ENCODE data around the gene YPEL4.
"Not testable (repeated sequence)": the region's sequence is repeated elsewhere in the genome, so short reads cannot be mapped to it uniquely, and the experiment has no call there.

Gene YPEL4, protein sequence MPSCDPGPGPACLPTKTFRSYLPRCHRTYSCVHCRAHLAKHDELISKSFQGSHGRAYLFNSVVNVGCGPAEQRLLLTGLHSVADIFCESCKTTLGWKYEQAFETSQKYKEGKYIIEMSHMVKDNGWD

DNA sequence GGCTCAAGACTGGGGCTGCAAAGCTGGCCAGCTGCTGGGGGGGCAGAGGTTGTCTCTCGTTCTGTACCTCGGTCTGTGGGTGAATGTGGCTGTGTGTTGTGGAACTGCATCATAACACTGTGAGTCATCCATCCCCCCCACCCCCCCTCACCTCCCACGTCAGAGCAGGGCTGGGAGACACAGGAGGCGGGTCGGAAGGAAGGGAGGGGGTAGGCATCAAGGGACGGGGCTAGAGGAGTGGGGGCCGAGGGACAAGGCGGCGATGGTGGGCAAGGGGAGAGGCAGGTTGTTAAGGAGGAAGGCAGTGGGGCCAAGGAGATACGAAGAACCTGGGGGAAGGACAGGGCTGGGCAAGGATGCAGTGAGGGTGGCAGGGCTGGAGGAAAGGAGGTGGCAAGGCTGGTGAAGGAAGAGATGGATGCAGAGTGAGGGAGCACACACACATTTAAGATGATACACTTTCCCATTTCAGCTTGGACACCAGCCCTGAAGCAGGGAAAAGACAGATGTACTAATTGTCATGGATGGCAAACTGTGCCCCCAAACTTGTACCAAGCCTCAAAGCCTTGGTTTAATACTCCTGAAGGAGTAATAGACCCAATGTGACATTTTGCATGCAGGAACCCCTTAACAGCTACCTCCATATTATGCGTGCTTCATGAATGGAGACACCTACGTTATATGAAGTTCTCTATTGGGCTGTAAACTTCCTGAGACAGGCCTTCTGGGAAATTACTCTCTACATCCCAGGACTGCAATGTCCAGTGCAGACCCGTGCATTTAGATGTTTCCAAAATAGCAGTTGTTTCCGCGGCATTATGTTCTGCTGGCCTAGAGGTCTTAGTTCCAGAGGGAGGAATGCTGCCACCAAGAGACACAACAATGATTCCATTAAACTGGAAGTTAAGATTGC lies at the start of gene YPEL4:
YPEL4 (minus strand) TSS at position 87 of the 913 bp plus-strand sequence. CDS start 2,805 bp downstream, outside the sequence.
- DNase-seq (ENCODE audit: low read depth in 2 of 2): peak; percentile 49 to 51

DNA sequence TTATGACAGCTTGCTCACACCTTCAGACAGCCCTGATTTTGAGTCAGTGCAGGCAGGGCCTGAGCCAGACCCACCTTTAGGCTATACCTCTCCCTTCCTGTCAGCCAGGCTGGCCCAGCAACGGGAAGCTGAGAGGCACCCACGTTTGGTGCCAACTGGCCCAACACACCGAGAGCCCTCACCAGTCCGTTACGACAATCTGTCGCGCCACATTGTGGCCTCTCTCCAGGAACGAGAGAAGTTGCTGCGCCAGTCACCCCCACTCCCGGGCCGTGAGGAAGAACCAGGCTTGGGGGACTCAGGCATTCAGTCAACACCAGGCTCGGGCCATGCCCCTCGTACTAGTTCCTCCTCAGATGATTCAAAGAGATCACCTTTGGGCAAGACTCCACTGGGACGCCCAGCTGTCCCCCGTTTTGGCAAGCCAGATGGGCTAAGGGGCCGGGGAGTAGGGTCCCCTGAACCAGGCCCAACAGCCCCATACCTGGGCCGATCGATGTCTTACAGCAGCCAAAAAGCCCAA lies 49.2 kb upstream of the YPEL4 start:
- no peak for DNase-seq (ENCODE audit: low read depth in 2 of 2)

DNA sequence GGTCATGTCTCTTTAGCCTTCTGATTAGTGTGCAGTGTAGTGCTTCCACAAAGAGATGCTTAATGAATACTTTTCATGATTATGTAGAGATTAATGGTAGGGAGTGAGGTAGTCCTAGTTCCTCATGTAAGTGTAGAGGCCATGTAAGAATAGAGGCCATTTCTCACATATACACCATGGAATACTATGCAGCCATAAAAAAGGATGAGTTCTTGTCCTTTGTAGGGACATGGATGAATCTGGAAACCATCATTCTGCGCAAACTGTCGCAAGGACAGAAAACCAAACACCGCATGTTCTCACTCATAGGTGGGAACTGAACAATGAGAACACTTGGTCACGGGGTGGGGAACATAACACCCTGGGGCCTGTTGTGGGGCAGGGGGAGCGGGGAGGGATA lies 40.8 kb upstream of the YPEL4 start:
- DNase-seq (ENCODE audit: low read depth in 2 of 2): not testable (repeated sequence)

DNA sequence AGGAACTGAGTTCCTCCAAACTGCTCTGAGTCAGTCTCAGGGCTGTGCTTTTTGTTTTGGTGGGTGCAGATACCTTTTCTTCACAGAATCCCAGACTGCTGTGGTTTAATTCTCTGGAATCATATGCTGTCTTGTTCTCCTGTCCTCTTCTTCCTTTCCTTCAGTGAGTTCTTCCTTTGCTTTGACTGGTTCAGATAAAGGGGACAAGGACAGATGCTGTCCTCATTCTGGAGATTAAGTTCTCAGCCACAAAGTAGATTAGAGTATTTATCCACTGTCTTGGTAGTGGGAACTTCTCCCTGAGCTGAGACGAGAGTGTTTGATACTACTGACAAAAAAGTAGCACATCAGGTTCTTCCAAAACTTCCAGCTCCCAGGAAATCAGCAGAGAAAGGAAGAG lies 31.5 kb upstream of the YPEL4 start:
- DNase-seq (ENCODE audit: low read depth in 2 of 2): no peak

DNA sequence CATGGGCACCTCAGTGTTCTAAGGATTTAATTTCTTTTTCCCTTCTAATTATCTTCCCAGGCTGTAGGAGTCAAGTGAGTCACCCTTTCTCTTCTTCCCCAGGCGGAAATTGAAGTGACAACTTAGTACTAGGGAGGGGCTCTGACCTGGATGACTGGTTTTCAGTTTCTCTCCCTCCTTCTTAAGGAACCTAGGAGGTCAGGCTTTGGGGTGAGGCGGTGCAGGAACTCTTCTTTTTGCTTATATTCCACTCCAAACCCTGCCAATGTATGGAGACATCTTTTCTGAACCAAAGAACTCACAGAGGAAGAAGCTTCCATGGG lies 30.8 kb upstream of the YPEL4 start:
- no peak for DNase-seq (ENCODE audit: low read depth in 2 of 2)

DNA sequence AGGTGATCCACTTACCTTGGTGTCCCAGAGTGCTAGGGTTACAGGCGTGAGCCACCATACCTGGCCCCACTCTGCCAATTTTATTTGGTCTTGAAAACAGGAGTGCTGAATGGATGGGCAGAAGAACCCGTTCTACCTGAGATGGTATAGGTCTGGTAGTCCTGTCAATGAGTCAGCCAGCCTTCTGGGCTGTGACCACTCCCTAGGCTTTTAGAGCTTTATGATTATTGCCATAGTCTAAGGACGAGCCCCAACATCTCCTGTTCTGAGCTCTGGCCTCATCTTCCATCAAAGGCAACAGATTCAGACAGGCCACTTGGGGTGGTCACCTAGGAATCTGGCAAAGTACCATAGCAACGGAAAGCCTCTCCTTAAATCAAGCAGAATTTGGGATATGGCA lies 29.7 kb upstream of the YPEL4 start:
- DNase-seq (ENCODE audit: low read depth in 2 of 2): no peak

DNA sequence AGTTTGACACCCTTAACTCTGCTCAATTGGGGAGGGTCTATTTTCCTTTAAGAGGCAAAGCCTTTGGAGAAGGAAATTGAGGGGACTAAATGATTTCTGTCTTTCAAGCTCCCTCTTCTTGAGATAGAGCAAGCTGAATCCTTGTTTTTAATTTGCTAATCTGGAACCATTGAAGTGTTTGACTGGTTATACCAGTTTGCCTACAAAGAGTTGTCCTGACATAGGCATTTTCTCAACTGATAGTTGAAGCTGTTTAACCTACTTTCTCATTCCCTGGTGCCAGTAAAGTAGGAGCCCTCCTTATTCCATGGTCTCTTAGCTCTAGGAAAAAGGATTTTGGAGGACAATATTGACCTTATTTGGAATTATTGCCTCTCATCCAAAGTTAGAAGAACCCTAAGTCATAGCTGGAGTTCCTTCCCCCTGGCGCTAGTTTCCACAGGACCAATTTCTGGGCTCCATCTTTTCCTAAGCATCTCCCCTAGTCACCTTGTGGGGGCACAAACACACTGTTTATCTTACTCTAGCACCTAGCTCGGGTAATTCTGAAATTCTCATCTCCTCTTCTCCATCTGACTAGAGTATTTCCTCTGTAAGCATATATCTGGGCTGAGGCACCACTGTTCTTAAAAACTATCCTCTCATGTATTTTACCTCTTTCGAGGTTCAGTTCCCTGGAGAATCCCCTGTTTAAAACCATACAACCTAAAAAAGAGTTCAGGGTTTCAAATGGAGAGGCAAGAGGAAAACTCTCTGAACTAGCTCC lies 25.6 kb upstream of the YPEL4 start:
- DNase-seq (ENCODE audit: low read depth in 2 of 2): no peak

DNA sequence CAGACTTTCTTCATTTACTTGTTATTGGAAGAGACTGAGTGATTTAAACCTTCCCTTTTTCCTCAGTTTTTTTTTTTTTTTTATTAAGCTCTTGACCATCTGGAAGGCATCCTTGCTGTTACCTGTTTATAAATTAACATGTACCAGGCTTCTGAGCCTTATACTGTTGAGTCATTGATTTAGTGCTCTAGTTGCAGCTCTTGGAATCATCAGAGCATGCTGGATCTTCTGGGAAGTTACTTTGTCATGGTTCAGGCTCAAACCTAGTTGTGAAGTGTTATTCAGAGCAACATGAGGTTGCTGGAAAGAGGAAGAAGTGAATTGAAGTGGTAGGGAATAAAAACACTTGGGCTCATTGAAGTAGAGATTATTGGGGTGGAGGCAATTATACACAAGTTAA lies 24.5 kb upstream of the YPEL4 start:
- no peak for DNase-seq (ENCODE audit: low read depth in 2 of 2)

DNA sequence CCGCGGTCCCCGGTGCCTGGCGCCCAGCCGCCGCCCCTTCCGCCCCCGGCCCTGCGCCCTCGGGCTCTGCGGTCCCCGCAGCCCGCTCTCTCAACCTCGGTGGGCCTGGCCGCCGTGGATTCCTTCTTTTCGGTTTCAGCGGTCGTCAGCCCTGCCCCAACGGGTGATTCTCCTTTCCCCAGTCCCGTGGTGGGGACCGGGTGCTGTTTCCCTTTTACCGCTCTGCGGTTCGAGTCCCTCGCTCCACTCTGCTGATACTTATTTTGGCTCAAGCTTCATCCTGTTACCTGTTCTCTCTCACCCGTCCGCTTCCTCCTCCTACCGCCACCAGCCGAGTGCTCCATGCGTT lies 18.7 kb upstream of the YPEL4 start:
- DNase-seq (ENCODE audit: low read depth in 2 of 2): no peak

DNA sequence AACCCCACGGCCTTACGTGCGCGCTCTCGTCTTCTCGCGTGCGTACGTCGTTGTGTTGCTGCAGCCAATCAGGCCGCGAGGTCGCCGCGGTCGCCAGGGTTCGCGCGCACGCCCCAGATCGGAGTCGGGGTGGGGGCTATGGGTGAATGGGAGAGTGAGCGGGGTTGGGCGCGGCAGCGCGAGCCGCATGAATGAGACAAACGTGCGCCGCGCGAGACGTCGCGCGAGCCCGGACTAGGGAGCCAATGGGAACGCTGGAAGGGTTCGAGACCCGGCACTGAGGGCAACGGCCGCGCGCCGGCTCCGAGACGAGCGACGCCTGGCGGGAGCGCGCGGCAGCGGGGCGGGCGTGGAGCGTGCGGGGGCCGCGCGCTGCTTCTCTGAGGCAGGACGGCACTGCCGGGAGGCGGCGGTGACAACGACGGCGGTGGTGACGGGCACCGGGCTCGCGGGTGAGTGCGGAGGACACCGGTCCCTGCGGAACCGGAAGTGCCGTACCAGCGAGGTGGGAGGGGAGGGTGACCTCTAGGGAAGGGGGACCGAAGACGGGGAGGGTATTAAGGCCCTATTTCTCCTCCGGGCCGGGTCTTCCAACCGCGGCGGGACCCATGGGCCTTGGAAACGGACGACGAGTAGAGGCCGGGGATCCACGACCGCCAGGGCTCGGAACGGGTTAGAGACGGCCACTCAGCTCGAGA lies 18.2 kb upstream of the YPEL4 start, which contains the start of gene ZDHHC5:
ZDHHC5 (plus strand) TSS at position 379 of the 698 bp plus-strand sequence. CDS start 4,977 bp downstream, outside the sequence.
- DNase-seq (ENCODE audit: low read depth in 2 of 2): peak; percentile 99

DNA sequence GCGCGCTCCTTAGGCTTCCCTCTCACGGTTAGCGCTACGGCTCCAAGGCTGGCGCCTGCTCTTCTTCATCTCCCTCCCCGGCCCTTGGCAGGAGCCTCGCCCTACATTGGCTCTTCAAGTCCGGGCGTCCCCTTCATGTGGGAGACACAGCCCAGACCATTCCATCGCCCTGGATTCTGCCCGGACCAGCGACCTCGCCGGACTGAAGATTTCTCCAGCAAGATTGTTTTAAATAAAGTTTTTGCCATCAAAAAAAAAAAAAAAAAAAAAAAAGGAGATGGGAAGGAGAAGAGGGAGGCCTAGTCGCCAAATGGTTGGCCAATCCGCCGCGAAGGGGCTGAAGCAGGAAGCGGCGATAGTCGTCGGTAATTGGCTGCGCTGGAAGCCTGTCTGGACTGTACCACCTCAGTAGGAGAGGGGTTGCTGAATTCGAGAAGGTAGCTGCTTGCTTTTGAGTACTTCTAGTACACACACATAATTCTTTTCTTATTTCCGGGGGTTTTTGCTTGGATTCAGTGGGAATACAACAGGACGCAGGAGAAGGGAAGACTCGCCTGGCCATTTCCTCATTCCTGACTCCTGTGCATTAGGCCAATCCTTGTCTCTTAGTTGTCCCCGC lies 17.5 kb upstream of the YPEL4 start:
- DNase-seq (ENCODE audit: low read depth in 2 of 2): peak; percentile 98 to 99

DNA sequence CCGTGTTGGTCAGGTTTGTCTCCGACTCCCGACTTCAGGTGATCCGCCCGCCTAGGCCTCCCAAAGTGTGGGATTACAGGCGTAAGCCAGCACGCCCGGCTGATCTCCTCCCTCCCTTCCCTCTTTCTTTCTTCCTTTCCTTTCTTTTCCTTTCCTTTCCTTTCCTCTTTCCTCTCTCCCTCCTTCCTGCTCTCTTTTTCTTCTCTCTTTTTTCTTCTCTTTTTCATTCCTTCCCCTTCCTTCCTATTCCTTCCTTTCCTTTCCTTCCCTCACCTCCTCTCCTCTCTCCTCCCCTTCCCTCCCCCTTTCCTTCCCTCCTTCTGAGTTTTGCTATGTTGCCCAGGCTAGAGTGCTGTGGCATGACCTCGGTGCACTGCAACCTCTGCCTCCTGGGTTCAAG lies 14.3 kb upstream of the YPEL4 start:
- DNase-seq (ENCODE audit: low read depth in 2 of 2): no peak

DNA sequence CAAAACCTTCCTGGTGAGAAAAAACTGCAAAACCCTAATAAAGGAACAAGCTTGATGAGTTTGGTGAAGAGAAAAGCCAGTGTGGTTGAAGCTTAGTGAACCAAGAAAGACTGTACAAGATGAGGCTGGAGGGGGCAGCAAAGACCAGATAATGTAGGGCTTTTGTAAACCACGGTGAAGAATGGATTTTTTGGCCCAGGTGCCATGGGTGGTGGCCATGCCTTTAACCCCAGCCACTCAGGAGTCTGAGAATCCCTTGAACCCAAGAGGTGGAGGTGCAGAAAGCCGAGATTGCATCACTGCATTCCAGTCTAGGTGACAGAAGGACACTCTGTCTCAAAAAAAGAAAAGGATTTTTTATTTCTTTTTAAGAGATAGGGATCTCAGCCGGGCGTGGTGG lies 13.2 kb upstream of the YPEL4 start:
- no peak for DNase-seq (ENCODE audit: low read depth in 2 of 2)

DNA sequence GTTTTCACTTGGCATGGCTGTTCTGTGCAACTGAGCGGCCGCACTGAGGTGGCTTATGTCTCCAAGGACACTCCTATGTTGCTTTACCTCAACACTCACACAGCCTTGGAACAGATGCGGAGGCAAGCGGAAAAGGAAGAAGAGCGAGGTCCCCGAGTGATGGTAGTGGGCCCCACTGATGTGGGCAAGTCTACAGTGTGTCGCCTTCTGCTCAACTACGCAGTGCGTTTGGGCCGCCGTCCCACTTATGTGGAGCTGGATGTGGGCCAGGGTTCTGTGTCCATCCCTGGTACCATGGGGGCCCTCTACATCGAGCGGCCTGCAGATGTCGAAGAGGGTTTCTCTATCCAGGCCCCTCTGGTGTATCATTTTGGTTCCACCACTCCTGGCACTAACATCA lies 10.0 kb upstream of the YPEL4 start:
- DNase-seq (ENCODE audit: low read depth in 2 of 2): no peak

DNA sequence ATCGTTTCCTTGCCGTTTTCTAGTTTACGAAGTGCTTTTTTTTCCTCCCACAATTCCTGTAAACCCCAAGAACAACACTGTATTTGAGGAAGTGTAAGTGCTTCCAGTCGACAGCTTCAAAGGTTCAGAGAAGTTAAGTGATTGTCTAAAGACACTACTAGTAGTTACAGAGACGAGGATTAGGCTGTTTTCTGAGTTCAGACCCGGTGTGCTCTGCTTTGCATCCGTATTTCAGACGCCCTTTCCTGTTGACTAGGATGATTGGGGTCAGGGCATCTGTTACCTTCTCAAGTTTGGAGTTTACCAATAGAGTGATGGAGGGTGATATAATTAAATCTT lies 8.3 kb upstream of the YPEL4 start:
- DNase-seq (ENCODE audit: low read depth in 2 of 2): no peak

DNA sequence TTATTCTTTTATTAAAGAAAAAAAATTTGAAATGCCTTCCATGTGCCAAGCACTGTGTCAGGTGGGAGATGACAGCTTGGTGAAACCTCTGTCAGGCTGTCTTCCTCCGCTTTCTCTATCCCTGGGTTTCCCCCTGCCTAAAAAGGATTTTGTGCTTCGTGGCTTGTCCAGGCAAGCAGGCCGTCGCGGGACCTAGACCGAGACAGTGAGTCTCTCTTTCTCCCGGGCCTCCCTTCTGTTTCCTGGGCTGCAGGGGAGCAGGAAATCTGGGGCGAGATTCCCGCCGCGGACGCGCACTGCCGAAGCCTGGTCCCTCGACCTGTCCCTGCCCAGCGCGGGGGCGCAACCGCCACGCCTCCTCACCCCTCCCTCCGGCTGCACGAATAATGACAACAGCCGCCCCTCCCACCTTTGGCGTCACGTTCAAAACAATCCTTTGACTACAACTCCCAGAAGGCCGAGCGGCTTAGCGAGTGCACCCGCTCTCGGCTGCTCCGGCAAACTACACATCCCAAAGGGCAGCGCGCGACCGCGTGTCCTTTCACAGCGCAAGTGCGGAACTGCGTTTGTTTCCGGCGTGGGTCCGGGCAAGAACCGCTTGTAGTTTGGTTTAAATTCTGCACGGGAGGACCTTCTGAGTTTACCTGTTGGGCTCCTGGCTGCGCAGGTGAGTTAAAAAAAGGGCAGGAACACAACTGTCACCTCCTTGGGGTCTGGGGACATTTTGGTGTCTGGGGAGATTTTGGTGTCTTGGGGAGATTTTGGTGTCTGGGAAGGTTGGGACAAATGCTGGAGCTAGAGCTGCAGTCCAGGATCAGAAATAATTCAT lies 7.7 kb upstream of the YPEL4 start, which contains the start of gene CLP1:
CLP1 (plus strand) TSS at position 569 of the 829 bp plus-strand sequence. CDS start 1,715 bp downstream, outside the sequence.
- DNase-seq (ENCODE audit: low read depth in 2 of 2): peak; percentile 93 to 95

DNA sequence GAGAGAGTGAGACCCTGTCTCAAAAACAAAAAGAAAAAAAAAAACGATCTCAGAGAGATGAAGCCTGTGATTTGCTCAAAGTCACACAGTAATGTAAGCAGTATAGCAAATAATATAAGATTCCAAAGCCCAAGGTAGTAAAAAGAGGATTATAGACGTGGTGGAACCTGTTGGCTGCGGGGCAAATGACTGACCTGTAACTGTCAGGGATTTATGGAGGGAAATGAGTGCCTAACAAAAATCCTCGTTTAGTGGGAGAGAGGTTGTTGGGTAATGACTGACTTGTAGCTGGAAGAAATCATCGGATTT lies 7.1 kb upstream of the YPEL4 start:
- DNase-seq (ENCODE audit: low read depth in 2 of 2): no peak

DNA sequence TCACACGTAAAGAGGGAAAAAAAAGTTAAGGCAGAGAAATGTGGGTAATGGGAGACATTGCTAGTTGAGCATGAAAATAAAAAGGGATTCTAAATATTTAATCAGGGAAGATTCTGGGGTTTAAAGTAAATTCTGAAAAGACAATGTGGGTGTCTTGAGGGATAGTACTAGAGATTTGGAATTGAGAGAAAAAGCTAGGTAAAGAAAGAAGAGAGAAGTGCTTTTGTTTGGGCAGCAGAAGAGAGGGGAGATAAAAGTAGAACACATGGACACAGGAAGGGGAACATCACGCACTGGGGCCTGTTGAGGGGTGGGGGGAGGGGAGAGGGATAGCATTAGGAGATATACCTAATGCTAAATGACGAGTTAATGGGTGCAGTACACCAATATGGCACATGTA lies 3.5 kb upstream of the YPEL4 start:
- DNase-seq (ENCODE audit: low read depth in 2 of 2): no peak

DNA sequence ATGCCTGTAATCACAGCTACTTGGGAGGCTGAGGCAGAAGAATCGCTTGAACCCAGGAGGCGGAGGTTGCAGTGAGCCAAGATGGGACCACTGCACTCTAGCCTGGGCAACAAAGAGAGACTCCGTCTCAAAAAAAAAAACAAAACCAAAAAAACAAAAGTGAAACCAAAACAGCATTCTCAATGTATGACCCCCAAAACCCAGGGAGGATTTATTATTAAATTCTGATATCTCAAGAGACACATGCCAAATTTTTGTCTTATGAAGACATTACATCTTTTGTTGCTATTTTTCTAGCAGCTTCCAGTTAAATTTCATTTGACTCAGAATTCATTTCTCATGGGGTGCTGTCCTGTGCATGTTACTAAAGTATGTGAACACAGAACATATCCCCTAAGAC lies 3.0 kb upstream of the YPEL4 start:
- DNase-seq (ENCODE audit: low read depth in 2 of 2): no peak

DNA sequence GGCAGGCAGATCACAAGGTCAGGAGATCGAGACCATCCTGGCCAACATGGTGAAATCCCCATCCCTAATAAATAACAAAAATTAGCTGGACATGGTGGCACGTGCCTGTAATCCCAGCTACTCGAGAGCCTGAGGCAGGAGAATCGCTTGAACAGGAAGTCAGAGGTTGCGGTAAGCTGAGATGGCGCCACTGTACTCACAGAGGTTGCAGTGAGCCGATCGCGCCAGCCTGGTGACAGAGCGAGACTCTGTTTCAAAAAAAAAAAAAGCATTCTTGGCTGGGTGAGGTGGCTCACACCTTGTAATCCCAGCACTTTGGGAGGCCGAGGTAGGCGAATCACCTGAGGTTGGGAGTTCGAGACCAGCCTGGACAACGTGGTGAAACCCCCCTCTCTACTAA lies 2.5 kb upstream of the YPEL4 start:
- not testable (repeated sequence) for DNase-seq (ENCODE audit: low read depth in 2 of 2)

DNA sequence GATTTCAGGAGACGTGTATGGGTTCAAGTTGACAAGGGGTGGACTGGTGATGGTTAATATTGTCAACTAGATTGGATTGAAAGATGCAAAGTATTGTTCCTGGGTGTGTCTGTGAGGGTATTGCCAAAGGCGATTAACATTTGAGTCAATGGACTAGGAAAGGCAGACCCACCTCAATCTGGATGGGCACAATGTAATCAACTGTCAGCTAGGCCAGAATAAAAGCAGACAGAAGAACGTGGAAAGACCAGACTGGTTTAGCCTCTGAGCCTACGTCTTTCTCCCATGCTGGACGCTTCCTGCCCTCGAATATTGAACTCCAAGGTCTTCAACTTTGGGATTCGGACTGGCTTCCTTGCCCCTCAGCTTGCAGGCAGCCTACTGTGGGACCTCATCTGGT lies 1.7 kb upstream of the YPEL4 start:
- DNase-seq (ENCODE audit: low read depth in 2 of 2): no peak

Measured in fibroblast of skin of left biceps (primary cell).